Measurements from ENCODE around the gene TMEM130.

The TMEM130 gene

GRCh38 chr7:98826811-98827231, 43.0 kb downstream of the TMEM130 start:
- Histone ChIP-seq H3K9ac (ENCODE audit: low read length) (no peak overlapping the region), H3K27ac (ENCODE audit: low read depth, low read length) (no peak overlapping the region), H3K9me3 (ENCODE audit: control insufficient read depth, insufficient read depth, low read depth, low read length) (no peaks in the 10 kb centered on the region), H3K4me1 (ENCODE audit: control insufficient read depth, insufficient read depth, low read length) (peaks cover 17% of the 10 kb centered on the region), H3K27me3 (ENCODE audit: control insufficient read depth, insufficient read depth, low read length) (no peaks in the 10 kb centered on the region), H3K4me3 (ENCODE audit: low read depth, low read length) (no peak overlapping the region), H3K36me3 (ENCODE audit: control insufficient read depth, insufficient read depth, low read length) (no peaks in the 10 kb centered on the region)

GRCh38 chr7:98826387-98826786, 43.4 kb downstream of the TMEM130 start:
- Histone ChIP-seq H3K9ac (ENCODE audit: low read length) (no peak overlapping the region), H3K36me3 (ENCODE audit: control insufficient read depth, insufficient read depth, low read length) (no peaks in the 10 kb centered on the region), H3K4me3 (ENCODE audit: low read depth, low read length) (no peak overlapping the region), H3K4me1 (ENCODE audit: control insufficient read depth, insufficient read depth, low read length) (peaks cover 17% of the 10 kb centered on the region), H3K27me3 (ENCODE audit: control insufficient read depth, insufficient read depth, low read length) (no peaks in the 10 kb centered on the region), H3K27ac (ENCODE audit: low read depth, low read length) (no peak overlapping the region), H3K9me3 (ENCODE audit: control insufficient read depth, insufficient read depth, low read depth, low read length) (no peaks in the 10 kb centered on the region)

GRCh38 chr7:98823226-98823625, 46.6 kb downstream of the TMEM130 start:
- no peaks in the 10 kb centered on the region for H3K9me3 ChIP-seq (ENCODE audit: control insufficient read depth, insufficient read depth, low read depth, low read length)
- H3K27me3 ChIP-seq (ENCODE audit: control insufficient read depth, insufficient read depth, low read length), result no peaks in the 10 kb centered on the region
- H3K27ac ChIP-seq (ENCODE audit: low read depth, low read length), result no peak overlapping the region
- no peaks in the 10 kb centered on the region for H3K36me3 ChIP-seq (ENCODE audit: control insufficient read depth, insufficient read depth, low read length)
- peaks cover 28% of the 10 kb centered on the region for H3K4me1 ChIP-seq (ENCODE audit: control insufficient read depth, insufficient read depth, low read length)
- H3K4me3 ChIP-seq (ENCODE audit: low read depth, low read length), result no peak overlapping the region
- no peak overlapping the region for H3K9ac ChIP-seq (ENCODE audit: low read length)

GRCh38 chr7:98821348-98821747, 48.5 kb downstream of the TMEM130 start:
- Histone ChIP-seq H3K9me3 (ENCODE audit: control insufficient read depth, insufficient read depth, low read depth, low read length) (no peaks in the 10 kb centered on the region), H3K36me3 (ENCODE audit: control insufficient read depth, insufficient read depth, low read length) (no peaks in the 10 kb centered on the region), H3K9ac (ENCODE audit: low read length) (no peak overlapping the region), H3K4me1 (ENCODE audit: control insufficient read depth, insufficient read depth, low read length) (peaks cover 22% of the 10 kb centered on the region), H3K4me3 (ENCODE audit: low read depth, low read length) (no peak overlapping the region), H3K27me3 (ENCODE audit: control insufficient read depth, insufficient read depth, low read length) (no peaks in the 10 kb centered on the region), H3K27ac (ENCODE audit: low read depth, low read length) (no peak overlapping the region)

- Histone ChIP-seq H3K27ac (ENCODE audit: low read depth, low read length) (no peak overlapping the region), H3K4me3 (ENCODE audit: low read depth, low read length) (no peak overlapping the region), H3K9me3 (ENCODE audit: control insufficient read depth, insufficient read depth, low read depth, low read length) (no peaks in the 10 kb centered on the region), H3K4me1 (ENCODE audit: control insufficient read depth, insufficient read depth, low read length) (peaks cover 11% of the 10 kb centered on the region), H3K36me3 (ENCODE audit: control insufficient read depth, insufficient read depth, low read length) (no peaks in the 10 kb centered on the region), H3K27me3 (ENCODE audit: control insufficient read depth, insufficient read depth, low read length) (no peaks in the 10 kb centered on the region), H3K9ac (ENCODE audit: low read length) (no peak overlapping the region)
Observed at GRCh38 chr7:98816967-98817710, 52.7 kb downstream of the TMEM130 start.

DNA sequence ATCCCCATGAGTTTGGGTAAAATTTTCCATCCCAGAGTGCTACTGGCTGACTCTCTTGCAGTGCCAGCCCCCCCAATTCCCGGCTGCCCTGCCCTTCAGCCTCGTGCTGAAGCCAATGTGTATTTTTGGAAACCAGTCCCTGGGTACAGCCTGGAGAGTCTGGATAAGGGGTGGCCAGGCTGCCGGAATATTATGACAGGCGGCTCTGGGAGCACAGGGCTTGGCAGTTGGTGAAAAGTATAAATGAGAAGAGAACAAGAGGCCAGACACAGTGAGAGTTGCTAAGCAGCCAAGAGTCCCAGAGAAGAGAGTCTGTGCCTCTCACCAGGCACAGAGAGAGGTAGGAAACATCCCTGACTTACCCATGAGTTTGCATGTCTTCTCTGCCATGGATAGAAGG, 53.6 kb downstream of the TMEM130 start:
- Histone ChIP-seq H3K4me3 (ENCODE audit: low read depth, low read length) (no peak overlapping the region), H3K36me3 (ENCODE audit: control insufficient read depth, insufficient read depth, low read length) (no peaks in the 10 kb centered on the region), H3K4me1 (ENCODE audit: control insufficient read depth, insufficient read depth, low read length) (peaks cover 11% of the 10 kb centered on the region), H3K27me3 (ENCODE audit: control insufficient read depth, insufficient read depth, low read length) (no peaks in the 10 kb centered on the region), H3K9me3 (ENCODE audit: control insufficient read depth, insufficient read depth, low read depth, low read length) (peaks cover 2% of the 10 kb centered on the region; the same call in 1 of the 2 replicates), H3K9ac (ENCODE audit: low read length) (no peak overlapping the region), H3K27ac (ENCODE audit: low read depth, low read length) (no peak overlapping the region)

GRCh38 chr7:98815313-98815712, 54.5 kb downstream of the TMEM130 start:
- no peaks in the 10 kb centered on the region for H3K27me3 ChIP-seq (ENCODE audit: control insufficient read depth, insufficient read depth, low read length)
- H3K27ac ChIP-seq (ENCODE audit: low read depth, low read length), result no peak overlapping the region
- no peak overlapping the region for H3K4me3 ChIP-seq (ENCODE audit: low read depth, low read length)
- no peaks in the 10 kb centered on the region for H3K36me3 ChIP-seq (ENCODE audit: control insufficient read depth, insufficient read depth, low read length)
- no peak overlapping the region for H3K9ac ChIP-seq (ENCODE audit: low read length)
- H3K9me3 ChIP-seq (ENCODE audit: control insufficient read depth, insufficient read depth, low read depth, low read length), result peaks cover 5% of the 10 kb centered on the region; the same call in 1 of the 2 replicates
- peaks cover 11% of the 10 kb centered on the region for H3K4me1 ChIP-seq (ENCODE audit: control insufficient read depth, insufficient read depth, low read length)

DNA sequence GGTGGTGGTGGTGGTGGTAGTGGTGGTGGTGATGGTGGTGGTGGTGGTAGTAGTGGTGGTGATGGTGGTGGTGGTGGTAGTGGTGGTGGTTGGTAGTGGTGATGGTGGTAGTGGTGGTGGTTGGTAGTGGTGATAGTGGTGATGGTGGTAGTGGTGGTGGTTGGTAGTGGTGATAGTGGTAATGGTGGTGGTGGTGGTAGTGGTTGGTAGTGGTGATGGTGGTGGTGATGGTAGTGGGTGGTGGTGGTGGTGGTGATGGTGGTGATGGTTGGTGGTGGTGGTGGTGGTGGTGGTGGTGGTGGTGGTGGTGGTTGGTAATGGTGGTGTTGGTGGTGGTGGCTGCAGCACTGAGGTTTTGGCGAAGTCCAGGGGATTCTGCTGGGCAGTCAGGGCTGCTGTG, 58.5 kb downstream of the TMEM130 start:
- Histone ChIP-seq H3K9ac (ENCODE audit: low read length) (no peak overlapping the region), H3K9me3 (ENCODE audit: control insufficient read depth, insufficient read depth, low read depth, low read length) (peaks cover 11% of the 10 kb centered on the region), H3K4me3 (ENCODE audit: low read depth, low read length) (no peak overlapping the region), H3K27me3 (ENCODE audit: control insufficient read depth, insufficient read depth, low read length) (no peaks in the 10 kb centered on the region), H3K27ac (ENCODE audit: low read depth, low read length) (no peak overlapping the region), H3K4me1 (ENCODE audit: control insufficient read depth, insufficient read depth, low read length) (no peaks in the 10 kb centered on the region), H3K36me3 (ENCODE audit: control insufficient read depth, insufficient read depth, low read length) (no peaks in the 10 kb centered on the region)

DNA sequence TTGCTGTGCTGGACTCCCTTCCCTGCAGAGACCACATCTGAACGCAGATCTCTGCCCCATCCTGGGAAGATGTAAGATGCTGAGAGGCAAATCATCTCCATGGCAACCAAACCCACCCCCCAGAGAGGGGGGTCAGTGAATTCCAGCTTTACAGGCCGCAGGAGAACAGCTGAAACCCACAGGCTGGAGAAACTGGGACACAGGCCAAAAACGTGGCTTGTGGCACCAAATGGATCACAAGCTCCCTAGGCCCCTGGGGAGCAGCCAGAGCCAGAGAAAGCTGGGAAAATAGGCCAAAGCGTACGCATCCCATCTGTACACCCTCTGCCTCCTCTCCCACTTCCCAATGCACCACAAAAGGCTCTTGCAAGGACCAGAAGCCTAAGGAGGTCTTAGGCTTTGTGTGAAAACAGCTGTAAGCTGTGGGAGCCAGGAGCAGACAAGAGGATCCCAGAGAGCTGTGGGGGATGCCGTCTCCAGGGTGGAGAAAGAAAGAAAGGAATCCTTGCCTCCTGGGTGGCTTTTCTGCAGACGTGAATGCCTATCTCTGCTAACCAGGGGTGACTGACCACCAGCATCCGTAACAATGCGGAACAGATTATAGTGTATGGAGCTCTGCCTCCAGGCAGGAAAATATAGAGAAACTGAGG, 59.5 kb downstream of the TMEM130 start:
- no peak overlapping the region for H3K4me3 ChIP-seq (ENCODE audit: low read depth, low read length)
- no peak overlapping the region for H3K27ac ChIP-seq (ENCODE audit: low read depth, low read length)

GRCh38 chr7:98808751-98809460, 60.9 kb downstream of the TMEM130 start:
- Histone ChIP-seq H3K4me1 (ENCODE audit: control insufficient read depth, insufficient read depth, low read length) (no peaks in the 10 kb centered on the region), H3K9me3 (ENCODE audit: control insufficient read depth, insufficient read depth, low read depth, low read length) (peaks cover 11% of the 10 kb centered on the region), H3K27me3 (ENCODE audit: control insufficient read depth, insufficient read depth, low read length) (no peaks in the 10 kb centered on the region), H3K27ac (ENCODE audit: low read depth, low read length) (no peak overlapping the region), H3K36me3 (ENCODE audit: control insufficient read depth, insufficient read depth, low read length) (no peaks in the 10 kb centered on the region), H3K9ac (ENCODE audit: low read length) (no peak overlapping the region), H3K4me3 (ENCODE audit: low read depth, low read length) (no peak overlapping the region)

More for the DNA sequence above, 59.5 kb downstream of the TMEM130 start:
- H3K9me3 ChIP-seq (ENCODE audit: control insufficient read depth, insufficient read depth, low read depth, low read length), result peaks cover 11% of the 10 kb centered on the region
- no peaks in the 10 kb centered on the region for H3K36me3 ChIP-seq (ENCODE audit: control insufficient read depth, insufficient read depth, low read length)
- H3K4me1 ChIP-seq (ENCODE audit: control insufficient read depth, insufficient read depth, low read length), result no peaks in the 10 kb centered on the region
- H3K9ac ChIP-seq (ENCODE audit: low read length), result no peak overlapping the region
- no peaks in the 10 kb centered on the region for H3K27me3 ChIP-seq (ENCODE audit: control insufficient read depth, insufficient read depth, low read length)
